Forelimb muscle (tissue), 1 donor: ENCODE measurements around the gene ITGA3. TPM values are rescaled to one million over a fixed set of nuclear protein-coding genes. Genes with fewer than 3 reads are reported as not detected.

Source experiments
- DNase-seq: peaks from one replicate; pipeline ENCODE4 v3.0.0-alpha.2; 2013; ENCODE audit warnings: low read depth
- polyA plus RNA-seq: library from polyadenylated mRNA; unstranded; fragments of 120-200 nt; gene quantifications from one replicate; pipeline ENCODE4 v1.2.1, GENCODE V29; 2013; ENCODE audit not compliant: insufficient read length

Gene ITGA3
- polyA plus RNA-seq, 1 donor = 29.0 TPM

DNA sequence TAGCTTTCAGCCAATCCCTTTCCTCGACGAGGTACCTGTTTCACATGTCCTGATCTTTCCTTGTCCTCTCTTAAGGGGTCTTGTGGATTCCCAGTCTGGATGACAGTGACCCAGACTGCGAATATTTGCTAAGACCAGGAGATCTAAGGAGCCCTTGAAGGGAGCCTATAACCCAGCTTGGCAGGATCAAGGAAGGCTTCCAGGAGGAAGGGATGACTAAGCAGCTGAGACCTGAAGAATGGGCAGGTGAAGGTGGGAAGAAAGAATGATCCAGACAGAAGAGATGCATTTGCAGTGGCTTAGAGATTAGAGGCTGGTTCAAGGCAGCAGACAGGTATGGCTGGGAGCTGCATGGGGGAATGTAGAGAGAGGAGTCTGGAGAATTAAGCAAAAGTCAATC lies 37.3 kb downstream of the ITGA3 start:
- no peak for DNase-seq

DNA sequence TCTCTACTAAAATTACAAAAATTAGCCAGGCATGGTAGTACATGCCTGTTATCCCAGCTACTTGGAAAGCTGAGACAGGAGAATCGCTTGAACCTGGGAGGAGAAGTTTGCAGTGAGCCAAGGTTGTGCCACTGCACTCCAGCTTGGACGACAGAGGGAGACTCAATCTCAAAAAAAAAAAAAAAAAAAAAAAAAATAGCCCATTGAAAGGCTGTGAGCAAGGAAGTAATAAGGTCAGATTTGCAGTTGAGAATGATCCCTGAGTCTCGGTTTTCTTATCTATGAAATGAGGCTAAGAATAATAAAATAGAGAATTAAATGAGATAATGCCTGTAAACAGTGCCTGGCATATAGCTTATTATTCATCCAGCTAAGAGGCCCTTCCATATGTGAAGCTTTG lies 37.9 kb downstream of the ITGA3 start:
- DNase-seq = no peak

DNA sequence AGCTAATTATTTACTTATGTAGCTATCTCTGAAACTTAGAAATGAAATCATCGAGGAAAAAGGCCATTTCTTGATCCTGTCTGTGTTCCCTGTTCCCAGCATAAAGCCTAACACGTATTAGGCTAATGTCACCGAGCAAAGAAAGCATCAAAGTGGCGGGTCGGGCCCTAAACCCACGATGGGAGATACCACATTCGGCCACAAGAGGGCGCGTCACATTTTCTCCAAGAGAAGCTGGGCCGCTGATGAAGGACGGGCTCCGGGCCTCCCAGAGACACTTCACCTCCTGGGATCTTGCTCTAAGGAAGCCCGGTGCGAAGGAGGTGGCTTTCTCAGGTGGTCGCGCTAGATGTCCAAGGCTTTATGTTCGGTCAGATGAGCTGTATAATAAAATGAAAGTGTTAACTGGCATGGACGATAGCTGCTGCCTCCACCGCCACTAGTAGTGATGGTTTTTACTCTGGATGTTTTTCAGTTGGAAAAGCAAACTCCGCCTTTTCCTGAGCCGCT lies 38.4 kb downstream of the ITGA3 start:
- peak; percentile 68 for DNase-seq

DNA sequence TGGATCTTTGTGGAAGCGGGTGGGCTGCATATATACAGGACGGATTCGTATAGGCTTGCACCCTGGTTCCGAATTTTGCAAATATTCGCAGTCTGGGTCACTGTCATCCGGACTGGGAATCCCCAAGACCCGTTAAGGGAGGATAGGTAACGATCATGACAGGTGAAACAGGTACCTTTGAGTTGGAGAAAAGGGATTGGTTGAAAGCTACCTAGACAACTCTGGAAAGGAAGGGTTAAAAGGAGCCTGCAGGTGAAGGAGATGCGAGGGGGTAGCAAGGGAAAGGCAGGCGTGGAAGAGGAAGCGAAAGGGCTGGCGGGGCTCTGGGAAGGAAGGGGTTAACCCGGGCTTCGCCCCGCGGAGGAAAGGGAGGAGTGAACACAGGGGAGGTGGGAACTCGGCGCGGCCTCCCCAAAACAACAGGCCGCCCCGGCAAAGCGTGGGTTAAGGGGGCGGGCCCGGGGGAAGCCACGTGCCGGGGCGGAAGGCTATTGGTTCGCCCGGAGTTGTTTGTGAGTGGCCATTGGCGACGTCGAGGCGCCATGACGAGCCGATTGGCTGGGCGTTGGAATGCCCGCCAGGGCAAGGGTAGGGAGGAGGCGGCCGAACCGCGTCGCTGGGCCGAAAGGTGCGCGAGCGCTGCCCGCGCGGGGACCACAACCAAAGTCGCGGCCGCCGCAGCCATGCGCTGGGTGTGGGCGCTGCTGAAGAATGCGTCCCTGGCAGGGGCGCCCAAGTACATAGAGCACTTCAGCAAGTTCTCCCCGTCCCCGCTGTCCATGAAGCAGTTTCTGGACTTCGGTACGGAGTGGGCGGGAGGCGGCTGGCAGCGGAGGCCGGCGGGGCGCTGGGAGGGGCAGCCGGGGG lies 39.1 kb downstream of the ITGA3 start, which contains the start of gene PDK2:
PDK2 (plus strand) TSS at position 599 of the 867 bp plus-strand sequence; CDS start at position 684, 85 bp downstream.
- peak; percentile 90 for DNase-seq

DNA sequence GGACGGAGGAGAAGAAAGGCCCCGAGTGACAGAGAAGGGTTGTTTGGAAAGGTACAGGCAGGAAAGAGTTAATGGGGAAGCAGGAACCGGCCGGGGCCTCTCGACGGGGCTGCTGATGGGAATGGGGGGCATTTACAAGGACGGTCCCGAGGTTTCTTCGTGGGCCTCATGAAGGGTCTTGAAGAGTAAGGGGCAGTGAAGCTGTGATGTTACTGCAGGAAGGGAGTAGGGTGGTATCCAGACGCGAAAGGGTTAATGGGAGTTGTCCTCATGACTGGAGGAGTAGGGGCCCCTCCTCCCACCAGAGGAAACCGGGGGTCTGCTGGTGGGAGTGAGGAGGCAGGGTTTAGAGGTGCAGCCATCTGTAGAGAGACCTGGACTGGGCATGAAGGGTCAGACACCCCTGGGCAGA lies 39.7 kb downstream of the ITGA3 start:
- DNase-seq = no peak

DNA sequence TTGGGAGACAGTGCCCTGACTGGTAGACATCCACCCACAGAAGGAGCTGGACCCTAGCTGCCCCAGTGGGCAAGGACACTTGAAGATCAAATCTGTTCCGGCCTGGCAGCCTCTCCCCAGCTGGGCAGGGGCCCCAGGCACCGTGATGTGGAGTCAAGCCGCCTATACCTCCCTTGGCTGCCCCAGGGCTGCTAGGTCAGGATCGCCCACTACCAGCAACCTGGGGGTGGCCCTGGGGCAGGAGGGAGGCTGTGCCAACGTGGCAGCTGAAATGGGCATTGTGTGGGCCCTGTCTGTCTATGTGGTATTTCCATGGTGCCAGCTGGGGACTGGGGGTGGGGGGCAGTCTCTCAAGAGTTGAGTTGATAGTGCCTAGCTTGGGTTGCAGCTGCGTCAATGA lies 40.2 kb downstream of the ITGA3 start:
- no peak for DNase-seq

DNA sequence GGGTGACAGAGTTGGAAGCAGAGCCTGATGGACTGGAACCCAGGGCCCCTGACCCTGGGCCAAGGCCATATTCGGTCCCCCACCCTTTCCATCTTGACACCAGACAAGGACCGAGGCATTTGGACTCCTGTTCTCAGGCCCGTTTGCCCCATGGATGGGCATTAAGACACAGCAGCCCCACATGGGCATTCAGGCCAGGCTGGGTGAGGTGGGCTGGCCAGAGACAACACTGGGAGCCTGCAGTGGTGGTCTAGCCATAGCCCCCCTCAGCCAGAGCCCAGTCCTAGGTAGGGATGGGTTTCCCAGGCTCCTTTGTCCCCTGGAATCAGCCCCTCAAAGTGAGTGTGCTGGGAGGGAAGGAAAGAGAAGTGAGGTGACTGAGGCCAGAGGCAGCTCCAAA lies 40.8 kb downstream of the ITGA3 start:
- DNase-seq = no peak

DNA sequence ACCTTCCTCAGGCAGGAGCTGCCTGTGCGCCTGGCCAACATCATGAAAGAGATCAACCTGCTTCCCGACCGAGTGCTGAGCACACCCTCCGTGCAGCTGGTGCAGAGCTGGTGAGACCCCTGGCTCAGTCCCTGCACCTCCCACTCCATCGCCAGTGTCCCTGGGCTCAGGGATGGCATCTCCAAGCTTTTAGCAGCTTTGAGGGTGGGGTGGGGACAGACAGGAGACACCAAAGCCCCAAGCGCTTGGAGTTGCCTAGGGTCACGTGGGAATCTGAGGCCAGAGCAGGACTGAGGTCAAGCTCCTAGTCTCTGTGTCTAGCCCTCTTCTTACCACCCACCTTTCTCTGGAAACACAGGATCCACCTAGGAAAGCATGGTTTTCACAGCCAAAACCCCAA lies 41.5 kb downstream of the ITGA3 start:
- no peak for DNase-seq

DNA sequence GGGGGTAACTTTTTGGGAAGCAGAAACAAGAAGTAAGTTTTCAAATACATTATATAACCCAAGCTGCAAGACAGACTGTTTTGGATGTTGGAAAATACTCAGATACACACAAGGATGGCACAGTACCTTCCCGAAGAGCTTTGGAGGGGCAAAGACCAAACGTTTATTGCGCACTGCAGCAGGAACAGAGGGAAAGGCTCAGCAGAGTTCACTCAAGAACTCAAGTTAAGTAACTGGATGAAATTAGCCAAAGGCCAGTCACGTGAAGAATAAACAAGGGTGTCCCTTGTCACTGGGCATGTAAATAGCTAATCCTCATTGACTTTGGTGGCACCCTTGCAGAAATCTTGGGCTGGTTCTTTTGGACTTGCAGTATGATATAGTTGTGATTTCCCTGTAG lies 42.0 kb downstream of the ITGA3 start:
- no peak for DNase-seq

DNA sequence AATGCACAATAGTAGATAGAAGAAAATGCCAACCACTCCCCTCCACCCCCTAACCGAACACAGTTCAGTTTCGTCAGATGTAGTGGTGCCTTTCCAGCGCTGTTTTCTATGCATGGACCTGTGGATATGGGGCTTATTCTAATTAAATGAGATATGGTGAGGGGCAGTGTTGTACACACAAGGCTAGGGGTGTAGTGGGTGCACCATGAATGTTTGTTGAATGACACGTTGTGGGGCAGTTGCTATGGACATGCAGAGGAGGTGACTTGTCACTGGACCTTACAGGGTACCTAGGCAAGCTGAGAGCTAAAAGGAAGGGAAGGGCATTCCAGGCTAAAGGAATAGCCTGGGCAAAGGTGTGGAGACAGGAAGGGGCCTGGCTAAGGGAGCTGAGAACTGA lies 42.7 kb downstream of the ITGA3 start:
- no peak for DNase-seq

DNA sequence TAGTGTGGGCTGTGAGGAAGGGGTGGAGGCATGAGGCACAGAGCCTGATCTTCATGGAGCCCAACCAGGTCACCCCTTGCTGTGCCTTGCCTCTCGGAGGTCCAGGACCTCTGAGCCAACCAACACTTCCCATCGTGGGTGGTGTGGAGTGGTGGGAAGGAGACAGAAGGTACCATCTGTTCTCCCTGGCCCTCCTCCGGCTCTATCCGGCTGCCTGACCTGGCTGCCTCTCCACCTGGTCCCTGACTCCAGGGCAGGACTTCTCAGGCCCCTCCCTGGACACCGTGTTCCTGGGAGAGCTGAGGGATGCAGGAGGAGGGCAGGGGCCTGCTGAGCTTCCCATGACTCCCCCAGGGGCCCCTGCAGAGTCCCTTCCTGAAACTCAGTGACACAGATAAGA lies 43.1 kb downstream of the ITGA3 start:
- no peak for DNase-seq

DNA sequence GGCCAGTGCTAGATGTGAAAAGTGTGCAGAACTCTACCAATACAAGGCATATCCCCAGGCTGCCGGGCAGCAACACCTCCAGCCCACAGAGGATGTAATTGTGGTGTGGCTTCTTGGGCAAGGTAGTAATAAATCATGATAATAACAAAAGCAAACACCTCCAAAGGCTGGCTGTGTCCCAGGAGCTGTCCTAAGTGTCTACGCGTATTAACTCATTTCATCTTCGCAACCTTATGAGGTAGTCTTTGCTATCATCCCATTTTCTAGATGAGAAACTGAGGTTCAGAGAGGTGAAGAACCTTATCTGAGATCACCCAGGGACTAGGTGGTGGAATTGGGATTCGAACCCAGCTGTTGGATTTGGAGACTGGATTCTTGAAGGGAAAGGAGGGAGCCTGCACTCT lies 44.6 kb downstream of the ITGA3 start:
- DNase-seq = no peak

DNA sequence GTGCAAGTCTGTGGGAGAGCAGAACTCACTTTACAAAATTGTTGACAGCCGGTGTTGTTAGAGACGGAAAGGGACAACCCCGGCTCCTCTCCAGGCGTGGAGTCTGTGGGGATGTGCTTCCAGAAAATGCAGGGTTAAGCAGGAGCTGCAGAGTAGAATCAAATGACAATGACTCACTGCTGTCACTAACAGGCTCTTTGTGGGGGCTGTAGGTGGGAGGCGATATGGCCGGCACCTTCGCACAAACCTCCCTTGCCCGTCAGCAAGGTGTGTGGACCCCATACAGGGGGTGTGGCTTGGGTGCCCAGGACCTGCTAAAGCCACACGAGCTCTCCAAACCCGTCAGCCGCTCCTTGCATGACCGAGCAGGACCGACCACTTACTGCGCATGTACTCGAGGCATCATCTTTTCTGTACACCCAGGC lies 45.0 kb downstream of the ITGA3 start:
- DNase-seq = no peak

DNA sequence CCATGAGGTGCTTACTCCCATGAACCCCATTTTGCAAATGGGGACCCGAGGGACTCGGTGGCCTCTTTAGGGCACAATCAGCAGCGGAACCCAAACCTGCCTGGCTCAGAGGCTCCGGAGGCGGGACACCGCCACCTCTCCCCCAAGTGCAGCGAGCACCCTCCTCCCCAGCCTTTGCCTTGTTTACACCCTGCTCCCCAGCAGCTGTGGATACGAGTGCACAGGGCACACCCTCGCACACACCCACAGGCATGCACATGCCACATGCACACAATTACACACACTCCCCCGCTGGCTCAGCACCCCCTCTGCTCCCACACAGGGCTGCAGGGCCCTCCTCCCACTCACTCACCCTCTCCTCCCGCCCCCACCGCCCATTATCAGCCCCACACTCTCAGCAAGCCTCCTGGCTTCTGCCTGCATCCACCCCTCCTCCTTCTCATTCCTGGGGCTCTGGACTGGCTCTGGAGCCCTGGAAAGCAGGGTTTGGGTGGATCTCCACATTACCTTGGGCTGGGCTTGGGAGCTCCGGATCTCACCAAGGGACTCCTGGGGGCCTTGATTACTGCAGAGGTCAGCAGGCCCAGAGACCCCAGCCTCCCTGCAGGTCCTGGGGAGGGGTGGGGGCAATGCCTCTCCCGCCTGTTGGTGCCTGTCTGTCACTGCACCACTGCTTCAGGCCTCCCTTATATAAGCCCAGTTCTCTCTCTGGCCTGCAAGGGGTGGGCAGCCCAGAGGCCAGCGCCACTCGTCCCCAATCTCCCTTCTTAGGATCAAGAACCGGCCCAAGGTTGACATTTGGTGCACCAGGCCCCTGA lies 45.6 kb downstream of the ITGA3 start:
- no peak for DNase-seq

DNA sequence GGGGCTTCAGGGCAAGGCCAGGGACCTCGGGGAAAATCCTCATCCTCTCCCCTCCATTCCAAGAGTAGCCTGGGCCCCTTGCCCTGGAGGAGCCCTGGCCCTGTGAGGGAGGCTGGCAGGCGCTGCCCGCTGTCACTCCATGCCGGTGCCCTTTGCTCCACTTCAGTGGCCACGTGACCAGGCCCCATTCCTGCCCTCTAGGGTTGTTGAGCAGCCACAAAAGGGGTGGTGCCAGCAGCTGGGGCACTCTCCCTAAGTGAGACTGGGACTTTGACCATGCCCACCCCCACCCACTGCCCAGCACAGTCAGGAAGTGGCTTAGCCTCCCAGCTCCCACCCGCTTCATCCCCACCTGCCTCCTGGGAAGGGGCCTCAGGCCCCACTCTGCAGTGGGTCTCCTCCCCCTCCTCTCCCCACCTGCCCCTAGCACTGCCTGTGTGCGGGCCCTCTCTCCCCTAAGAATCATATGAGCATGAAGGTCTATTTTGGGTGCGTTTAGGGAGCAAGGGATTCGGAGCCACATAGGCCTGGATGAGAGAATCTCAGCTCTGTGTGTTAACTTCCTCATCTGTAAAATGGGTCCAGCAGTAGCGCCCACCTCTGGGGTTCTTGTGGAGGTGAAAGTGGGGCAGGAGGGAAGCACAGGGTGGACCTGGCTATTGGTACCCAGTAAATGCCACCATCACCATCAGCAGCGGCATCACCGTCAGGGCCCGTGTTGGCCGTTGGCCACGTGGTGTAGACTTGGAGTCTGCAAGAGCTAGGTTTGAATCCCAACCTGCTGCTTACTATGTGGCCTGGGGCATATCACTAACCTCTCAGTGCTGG lies 46.5 kb downstream of the ITGA3 start:
- no peak for DNase-seq

DNA sequence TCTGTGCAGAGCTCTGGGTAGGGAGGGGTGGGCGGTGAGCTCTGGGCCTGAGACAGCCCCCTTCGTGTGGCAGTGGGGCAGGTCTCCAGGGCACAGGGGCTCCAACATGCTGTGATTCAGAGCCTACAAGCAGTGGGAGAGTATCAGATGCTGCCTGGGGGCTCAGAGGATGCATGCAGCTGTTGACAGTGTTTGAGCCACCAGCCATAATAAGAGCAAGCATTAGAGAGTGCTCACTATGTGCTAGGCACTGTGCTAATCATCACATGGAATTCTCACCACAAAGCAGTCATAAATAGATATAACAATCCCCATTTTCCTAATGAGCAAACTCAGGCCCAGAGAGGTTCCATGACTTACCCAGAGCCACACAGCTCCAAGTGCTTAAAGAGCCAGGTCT lies 47.3 kb downstream of the ITGA3 start:
- DNase-seq = no peak

DNA sequence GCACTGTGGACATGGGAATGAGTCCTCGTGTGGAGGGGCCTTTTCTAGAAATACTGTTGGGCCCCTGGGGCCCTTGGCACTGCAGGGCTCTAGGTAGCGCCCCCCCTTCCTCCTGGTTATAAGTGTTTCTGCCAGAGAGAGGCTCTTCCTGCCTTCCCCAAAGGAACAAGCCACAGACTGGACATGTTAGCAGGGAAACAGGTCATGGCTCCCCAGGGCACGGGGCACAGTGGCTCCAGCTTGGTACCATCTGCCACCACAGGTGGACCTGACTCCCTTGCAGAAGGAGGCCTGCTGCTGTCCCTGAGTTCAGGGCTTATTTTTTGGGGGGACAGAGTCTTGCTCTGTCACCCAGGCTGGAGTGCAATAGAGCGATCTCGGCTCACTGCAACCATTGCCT lies 48.0 kb downstream of the ITGA3 start:
- DNase-seq = no peak

DNA sequence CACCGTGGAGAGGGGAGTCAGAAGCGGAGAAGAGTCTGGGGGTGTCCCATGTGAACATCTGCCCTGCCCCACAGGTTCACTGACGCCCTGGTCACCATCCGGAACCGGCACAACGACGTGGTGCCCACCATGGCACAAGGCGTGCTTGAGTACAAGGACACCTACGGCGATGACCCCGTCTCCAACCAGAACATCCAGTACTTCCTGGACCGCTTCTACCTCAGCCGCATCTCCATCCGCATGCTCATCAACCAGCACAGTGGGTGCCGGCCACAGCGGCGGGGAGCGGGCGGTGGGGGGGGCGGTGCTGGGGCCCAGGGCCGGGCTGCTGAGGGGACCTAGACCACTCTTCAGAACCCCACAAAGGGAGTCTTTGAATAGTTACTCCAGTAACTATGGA lies 49.9 kb downstream of the ITGA3 start:
- no peak for DNase-seq

DNA sequence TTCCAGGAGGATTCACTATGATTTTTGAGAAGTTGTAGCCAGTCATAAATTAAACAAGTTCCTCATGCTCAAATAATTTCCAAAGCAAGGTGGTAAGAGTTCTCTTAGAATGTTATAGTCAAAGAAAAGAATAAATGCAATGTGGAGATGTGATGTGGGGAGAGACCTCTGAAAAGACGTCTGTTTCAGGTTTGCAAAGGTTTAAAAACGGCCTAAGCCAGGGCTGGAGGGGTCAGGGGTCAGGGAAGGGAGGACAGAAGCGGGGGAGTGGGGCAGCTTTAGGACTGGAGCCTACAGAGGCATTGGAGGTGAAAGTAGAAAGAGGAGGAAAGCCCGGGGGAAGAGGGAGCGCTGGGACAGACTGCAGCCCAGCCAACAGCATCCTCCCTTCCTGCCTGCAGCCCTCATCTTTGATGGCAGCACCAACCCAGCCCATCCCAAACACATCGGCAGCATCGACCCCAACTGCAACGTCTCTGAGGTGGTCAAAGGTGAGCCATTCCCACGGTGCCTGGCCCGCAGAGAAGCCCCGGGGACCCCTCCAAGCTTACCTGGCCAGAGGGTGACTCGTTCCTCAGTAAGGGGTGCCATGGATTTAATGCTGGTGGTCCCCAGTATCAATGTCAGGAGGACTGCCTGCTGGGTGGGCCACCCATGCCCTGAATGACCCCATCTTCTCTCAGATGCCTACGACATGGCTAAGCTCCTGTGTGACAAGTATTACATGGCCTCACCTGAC lies 50.7 kb downstream of the ITGA3 start:
- DNase-seq = no peak

DNA sequence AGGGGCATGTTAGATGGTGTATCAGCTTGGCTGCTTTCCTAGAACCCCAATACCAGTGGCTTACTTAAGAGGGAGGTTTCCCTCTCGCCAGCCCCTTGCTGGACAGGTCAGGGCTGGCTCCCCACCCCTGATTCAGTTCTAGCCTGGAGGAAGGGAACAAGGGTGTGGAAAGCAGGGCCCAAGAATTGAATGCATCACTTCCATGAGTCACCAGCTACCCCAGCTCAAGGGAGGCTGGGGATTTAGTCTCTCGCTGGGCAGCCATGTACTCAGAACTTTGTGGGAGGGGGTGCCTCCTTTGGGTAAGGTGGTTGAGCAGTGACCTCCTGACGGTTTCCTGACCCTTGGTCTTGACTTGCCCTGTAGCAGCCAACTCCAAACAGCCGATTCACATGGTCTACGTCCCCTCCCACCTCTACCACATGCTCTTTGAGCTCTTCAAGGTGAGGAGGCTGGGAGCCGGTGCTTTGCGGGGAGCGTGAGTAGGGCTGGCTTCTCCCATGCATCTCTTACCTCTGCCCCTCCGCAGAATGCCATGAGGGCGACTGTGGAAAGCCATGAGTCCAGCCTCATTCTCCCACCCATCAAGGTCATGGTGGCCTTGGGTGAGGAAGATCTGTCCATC lies 52.0 kb downstream of the ITGA3 start:
- DNase-seq = no peak

DNA sequence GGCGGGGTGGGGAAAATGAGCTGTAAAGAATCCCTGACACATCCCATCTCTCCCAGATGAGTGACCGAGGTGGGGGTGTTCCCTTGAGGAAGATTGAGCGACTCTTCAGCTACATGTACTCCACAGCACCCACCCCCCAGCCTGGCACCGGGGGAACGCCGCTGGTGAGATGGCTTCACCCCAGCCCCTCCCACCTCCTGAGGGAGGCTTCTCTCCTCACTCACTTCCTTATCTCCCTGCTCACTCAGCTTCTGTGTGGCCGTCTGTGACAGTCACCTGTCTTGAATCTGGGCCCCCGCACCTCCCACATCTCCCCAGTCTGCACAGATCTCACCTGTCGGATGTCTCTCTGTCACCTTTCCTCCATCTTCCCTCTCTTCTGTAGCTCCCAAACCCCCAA lies 52.6 kb downstream of the ITGA3 start:
- no peak for DNase-seq
